ENCODE data around the gene LRTM2. TPM values are rescaled to one million over a fixed set of nuclear protein-coding genes. Genes with fewer than 3 reads are reported as not detected.

The LRTM2 gene
- total and polyA plus RNA-seq, 4 donors = not detected

- Histone ChIP-seq H3K27me3 (ENCODE audit: control insufficient read depth in 4 of 4, insufficient read depth in 4 of 4, low read length in 3 of 4) (no peaks in the 10 kb centered on the region), H3K36me3 (ENCODE audit: control insufficient read depth in 4 of 4, insufficient read depth in 3 of 4, low read depth in 1 of 4, low read length in 3 of 4) (peaks cover 4 to 26% (median 11%) of the 10 kb centered on the region in 4 donors), H3K9ac (ENCODE audit: low read depth in 1 of 2, low read length in 2 of 2) (no peak overlapping the region), H3K9me3 (ENCODE audit: control insufficient read depth in 4 of 4, low read length in 3 of 4) (no peaks in the 10 kb centered on the region), H3K27ac (ENCODE audit: low read depth in 1 of 2, low read length in 2 of 2) (no peak overlapping the region), H3K4me1 (ENCODE audit: control insufficient read depth in 4 of 4, insufficient read depth in 4 of 4, low read length in 3 of 4) (peaks cover 1 to 8% (median 6%) of the 10 kb centered on the region in 4 donors), H3K4me3 (ENCODE audit: low read depth in 1 of 3, low read length in 3 of 3) (no peak overlapping the region)
- DNase-seq (ENCODE audit: low spot score) = no peak
- 97% methylated on average over 4 of the region's 4 CpGs for WGBS
- TF ChIP-seq HNF4A (conservative IDR thresholded peaks at IDR 0.05) = no peak
- no peak for TF ChIP-seq RAD21 (IDR thresholded peaks at IDR 0.05)
- TF ChIP-seq CTCF (IDR thresholded peaks at IDR 0.05; ENCODE audit: low read depth, low read length, missing input control) = no peak
- TF ChIP-seq JUND (IDR thresholded peaks at IDR 0.05) = no peak
These were observed 44.0 kb upstream of the LRTM2 start for GRCh38 chr12:1776170-1776921.

GRCh38 chr12:1777798-1778197 lies 42.6 kb upstream of the LRTM2 start:
- no peak overlapping the region for H3K27ac ChIP-seq (ENCODE audit: low read depth in 1 of 2, low read length in 2 of 2)
- no peaks in the 10 kb centered on the region for H3K9me3 ChIP-seq (ENCODE audit: control insufficient read depth in 4 of 4, low read length in 3 of 4)
- no peaks in the 10 kb centered on the region for H3K27me3 ChIP-seq (ENCODE audit: control insufficient read depth in 4 of 4, insufficient read depth in 4 of 4, low read length in 3 of 4)
- H3K4me3 ChIP-seq (ENCODE audit: low read depth in 1 of 3, low read length in 3 of 3) = no peak overlapping the region
- TF ChIP-seq REST (IDR thresholded peaks at IDR 0.05) (no peak), ZBTB33 (IDR thresholded peaks at IDR 0.05) (no peak), GABPA (IDR thresholded peaks at IDR 0.05 in 1 of 2, conservative IDR thresholded peaks at IDR 0.05 in 1 of 2) (no peak), EGR1 (IDR thresholded peaks at IDR 0.05; ENCODE audit: low read depth in 2 of 2) (no peak), FOXA1 (IDR thresholded peaks at IDR 0.05) (no peak), YY1 (IDR thresholded peaks at IDR 0.05) (no peak), SP1 (IDR thresholded peaks at IDR 0.05) (no peak), HNF4G (IDR thresholded peaks at IDR 0.05) (no peak), ATF3 (IDR thresholded peaks at IDR 0.05) (no peak), JUND (IDR thresholded peaks at IDR 0.05) (no peak), HNF4A (conservative IDR thresholded peaks at IDR 0.05) (no peak), RAD21 (IDR thresholded peaks at IDR 0.05) (no peak), NR2F2 (IDR thresholded peaks at IDR 0.05) (no peak)
- H3K36me3 ChIP-seq (ENCODE audit: control insufficient read depth in 4 of 4, insufficient read depth in 3 of 4, low read depth in 1 of 4, low read length in 3 of 4) = peaks cover 4 to 26% (median 10%) of the 10 kb centered on the region in 4 donors
- peaks cover 1 to 10% (median 5%) of the 10 kb centered on the region in 4 donors for H3K4me1 ChIP-seq (ENCODE audit: control insufficient read depth in 4 of 4, insufficient read depth in 4 of 4, low read length in 3 of 4)
- no peak overlapping the region for H3K9ac ChIP-seq (ENCODE audit: low read depth in 1 of 2, low read length in 2 of 2)
- DNase-seq (ENCODE audit: low spot score) = no peak
- WGBS = 96% methylated on average over 5 of the region's 5 CpGs

All from liver (tissue), 9 donors.